Effector memory CD4-positive, alpha-beta T cell (primary cell): ENCODE data around the gene KCNJ1.

Experiments used
- DNase-seq, 3 donors: peaks; one replicate each; pipeline ENCODE4 v3.0.0-alpha.2; 2020
- H3K27ac ChIP-seq: 2 replicates; pipeline ENCODE4 v1.7.0; 2013; ENCODE audit warnings: mild to moderate bottlenecking, low read length, moderate library complexity; ENCODE audit not compliant: insufficient read depth, poor library complexity, severe bottlenecking
- H3K27me3 ChIP-seq: replicated peaks from 2 replicates; pipeline ENCODE4 v1.7.0; 2013; ENCODE audit warnings: mild to moderate bottlenecking, low read length; ENCODE audit not compliant: insufficient read depth, control insufficient read depth, poor library complexity, severe bottlenecking
- H3K36me3 ChIP-seq: 2 replicates; pipeline ENCODE4 v1.7.0; 2013; ENCODE audit warnings: mild to moderate bottlenecking, low read length, moderate library complexity; ENCODE audit not compliant: control insufficient read depth, insufficient read depth
- H3K4me1 ChIP-seq: 2 replicates; pipeline ENCODE4 v1.7.0; 2013; ENCODE audit warnings: low read length, mild to moderate bottlenecking; ENCODE audit not compliant: control insufficient read depth, insufficient read depth, poor library complexity, severe bottlenecking
- H3K4me3 ChIP-seq: 2 replicates; pipeline ENCODE4 v1.7.0; 2013; ENCODE audit warnings: low read length, low read depth, mild to moderate bottlenecking; ENCODE audit not compliant: insufficient read depth, poor library complexity, severe bottlenecking
- H3K9me3 ChIP-seq: 2 replicates; pipeline ENCODE4 v1.7.0; 2013; ENCODE audit warnings: mild to moderate bottlenecking, low read length, moderate library complexity; ENCODE audit not compliant: control insufficient read depth

The KCNJ1 gene

GRCh38 chr11:128868841-128869671 is 2.0 kb upstream of the KCNJ1 start:
- H3K27ac ChIP-seq, result no peak overlapping the region
- H3K27me3 ChIP-seq, result no peaks in the 10 kb centered on the region
- no peaks in the 10 kb centered on the region for H3K36me3 ChIP-seq
- no peaks in the 10 kb centered on the region for H3K4me1 ChIP-seq
- no peak overlapping the region for H3K4me3 ChIP-seq
- no peak for DNase-seq
- H3K9me3 ChIP-seq, result no peaks in the 10 kb centered on the region

GRCh38 chr11:128865490-128865889 is 1.6 kb downstream of the KCNJ1 start:
- no peaks in the 10 kb centered on the region for H3K4me1 ChIP-seq
- no peak for DNase-seq
- H3K27me3 ChIP-seq, result no peaks in the 10 kb centered on the region
- no peak overlapping the region for H3K27ac ChIP-seq
- H3K36me3 ChIP-seq, result no peaks in the 10 kb centered on the region
- H3K9me3 ChIP-seq, result no peaks in the 10 kb centered on the region
- H3K4me3 ChIP-seq, result no peak overlapping the region

GRCh38 chr11:128862908-128863660 is 4.0 kb downstream of the KCNJ1 start:
- Histone ChIP-seq H3K36me3 (no peaks in the 10 kb centered on the region), H3K27ac (no peak overlapping the region), H3K4me3 (no peak overlapping the region), H3K4me1 (peaks cover 9% of the 10 kb centered on the region), H3K27me3 (no peaks in the 10 kb centered on the region), H3K9me3 (no peaks in the 10 kb centered on the region)
- no peak for DNase-seq

GRCh38 chr11:128862406-128862805 is 4.7 kb downstream of the KCNJ1 start:
- Histone ChIP-seq H3K36me3 (no peaks in the 10 kb centered on the region), H3K4me3 (no peak overlapping the region), H3K27ac (no peak overlapping the region), H3K4me1 (peaks cover 9% of the 10 kb centered on the region), H3K27me3 (no peaks in the 10 kb centered on the region), H3K9me3 (no peaks in the 10 kb centered on the region)
- DNase-seq, result no peak

GRCh38 chr11:128860571-128861361 is 6.3 kb downstream of the KCNJ1 start:
- DNase-seq, result no peak
- no peak overlapping the region for H3K27ac ChIP-seq
- H3K36me3 ChIP-seq, result no peaks in the 10 kb centered on the region
- no peaks in the 10 kb centered on the region for H3K9me3 ChIP-seq
- H3K4me3 ChIP-seq, result no peak overlapping the region
- H3K27me3 ChIP-seq, result no peaks in the 10 kb centered on the region
- H3K4me1 ChIP-seq, result peaks cover 9% of the 10 kb centered on the region

GRCh38 chr11:128859563-128860441 is 7.3 kb downstream of the KCNJ1 start:
- no peaks in the 10 kb centered on the region for H3K9me3 ChIP-seq
- peaks cover 9% of the 10 kb centered on the region for H3K4me1 ChIP-seq
- DNase-seq, result peak; percentile 55 to 62 (median 58)
- H3K4me3 ChIP-seq, result no peak overlapping the region
- H3K36me3 ChIP-seq, result no peaks in the 10 kb centered on the region
- no peak overlapping the region for H3K27ac ChIP-seq
- no peaks in the 10 kb centered on the region for H3K27me3 ChIP-seq

DNA sequence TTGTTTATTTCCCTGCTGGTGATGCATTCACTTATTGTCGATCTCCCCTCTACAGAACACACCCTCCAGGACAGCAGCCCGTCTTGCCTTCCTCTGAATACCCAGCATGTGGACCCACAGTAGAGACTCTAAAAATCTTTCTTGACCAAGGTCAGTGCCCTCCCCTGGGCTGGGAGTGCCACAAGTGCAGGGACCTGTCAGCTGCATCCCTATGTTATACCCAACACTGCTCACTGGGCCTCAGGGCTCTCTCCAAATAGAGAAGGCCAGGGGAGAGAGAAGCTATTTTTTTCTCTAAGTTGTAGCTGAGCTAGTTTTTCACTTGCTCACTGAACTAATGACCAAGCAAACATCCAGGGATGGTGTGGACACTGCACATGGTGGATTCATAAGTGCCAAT is 9.8 kb downstream of the KCNJ1 start:
- peaks cover 9% of the 10 kb centered on the region for H3K4me1 ChIP-seq
- H3K4me3 ChIP-seq, result no peak overlapping the region
- DNase-seq, result no peak
- H3K9me3 ChIP-seq, result no peaks in the 10 kb centered on the region
- no peak overlapping the region for H3K27ac ChIP-seq
- no peaks in the 10 kb centered on the region for H3K36me3 ChIP-seq
- H3K27me3 ChIP-seq, result no peaks in the 10 kb centered on the region

- H3K27me3 ChIP-seq, result no peaks in the 10 kb centered on the region
- no peak overlapping the region for H3K4me3 ChIP-seq
- H3K36me3 ChIP-seq, result no peaks in the 10 kb centered on the region
- no peak overlapping the region for H3K27ac ChIP-seq
- no peak for DNase-seq
- no peaks in the 10 kb centered on the region for H3K9me3 ChIP-seq
- peaks cover 9% of the 10 kb centered on the region for H3K4me1 ChIP-seq
These were observed 10.9 kb downstream of the KCNJ1 start for GRCh38 chr11:128856241-128856640.

DNA sequence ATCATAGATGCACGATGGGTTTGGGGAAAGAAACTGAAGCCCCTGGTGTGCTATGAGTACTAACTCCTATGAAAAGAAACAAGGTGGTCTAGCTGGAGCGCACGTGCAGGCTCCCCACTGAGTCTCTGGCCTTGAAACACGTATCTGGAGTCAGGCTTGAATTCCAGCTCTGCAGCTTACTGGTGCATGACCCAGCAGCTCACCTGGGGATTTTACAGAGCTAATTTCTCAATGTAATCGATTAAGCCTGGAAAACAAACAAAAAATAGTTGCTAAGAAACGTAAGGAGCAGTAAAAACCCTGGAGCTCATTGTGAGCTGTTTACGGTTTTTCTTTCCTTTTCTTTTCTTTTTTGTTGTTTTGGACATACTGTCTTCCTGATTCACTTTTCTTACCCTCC is 12.3 kb downstream of the KCNJ1 start:
- no peaks in the 10 kb centered on the region for H3K27me3 ChIP-seq
- H3K4me1 ChIP-seq, result peaks cover 4% of the 10 kb centered on the region
- no peaks in the 10 kb centered on the region for H3K9me3 ChIP-seq
- H3K4me3 ChIP-seq, result no peak overlapping the region
- no peak for DNase-seq
- no peaks in the 10 kb centered on the region for H3K36me3 ChIP-seq
- no peak overlapping the region for H3K27ac ChIP-seq
